HCT116 (cell line): Measurements from ENCODE around the gene STKLD1. TPM values are rescaled to one million over a fixed set of nuclear protein-coding genes. Genes with fewer than 3 reads are reported as not detected.

ENCODE experiments used
- ATAC-seq: fragments of 200-7000 bp; cut with Tn5 transposase; 2 replicates; pipeline ENCODE4 v1.9.1; 2020; ENCODE audit warnings: mild to moderate bottlenecking, moderate library complexity
- BruUV-seq: library from RNA; stranded (reverse); fragments of 400-500 nt; replicated peaks from 2 replicates; lab custom pipeline; 2021; lab: Mats Ljungman, UMichigan
- CTCF ChIA-PET: fragments of 300-600 bp; sonication (Branson Sonifier 250); formaldehyde crosslinking; loops from one replicate; lab custom pipeline; 2021; ENCODE audit warnings: antibody characterized with exemption; lab: Charles Lee
- POLR2A ChIA-PET: fragments of 300-600, 350-600 bp; sonication (Branson Sonifier 250); formaldehyde crosslinking; loops from one replicate; lab custom pipeline; 2021; ENCODE audit warnings: antibody characterized with exemption; lab: Charles Lee
- RAD21 ChIA-PET, 2 experiments: fragments of 300-600 bp; sonication (Branson Sonifier 250); formaldehyde crosslinking; loops; one replicate each; lab custom pipeline; 2023; ENCODE audit warnings: low total read pairs in 2 of 2; ENCODE audit not compliant: uncharacterized antibody in 2 of 2, unreplicated experiment in 2 of 2, low non-redundant PET in 1 of 2; lab: Charles Lee
- DNase-seq: peaks from one replicate; pipeline ENCODE4 v3.0.0-alpha.2; 2010; ENCODE audit warnings: low read depth, low spot score
- H2AFZ ChIP-seq: fragments of 200-600 bp; shearing (Covaris generic), sonication (generic); 2 replicates; pipeline ENCODE4 v1.6.1; 2017; ENCODE audit warnings: low read depth, mixed run types, mixed read lengths, antibody characterized with exemption, low read length; ENCODE audit not compliant: poor library complexity, severe bottlenecking
- H3K27ac ChIP-seq: 2 replicates; pipeline ENCODE4 v1.5.1; 2012; ENCODE audit warnings: low read depth, low read length
- H3K27me3 ChIP-seq: fragments of 200-600 bp; sonication (generic); 2 replicates; pipeline ENCODE4 v1.6.1; 2016; ENCODE audit warnings: mixed run types, low read length, mixed read lengths; ENCODE audit not compliant: insufficient read depth
- H3K36me3 ChIP-seq, 2 experiments: fragments of 200-500 bp in 1 of 2; fragments of 200-600 bp in 1 of 2; sonication (Bioruptor generic) in 1 of 2; sonication (generic) in 1 of 2; 2 replicates each; pipeline versions ENCODE4 v1.5.1 to v1.6.1; 2014 to 2016; ENCODE audit warnings: low read length in 2 of 2, inconsistent platforms in 1 of 2, mixed read lengths in 1 of 2, mixed run types in 1 of 2; ENCODE audit not compliant: insufficient read depth in 2 of 2, control insufficient read depth in 1 of 2
- H3K4me1 ChIP-seq, 2 experiments: fragments of 200-600 bp in 1 of 2; sonication (generic) in 1 of 2; 2 replicates each; pipeline versions ENCODE4 v1.5.1 to v1.6.1; 2012 to 2017; ENCODE audit warnings: low read length in 2 of 2, inconsistent platforms in 1 of 2, mild to moderate bottlenecking in 1 of 2, mixed read lengths in 1 of 2, mixed run types in 1 of 2, moderate library complexity in 1 of 2; ENCODE audit not compliant: insufficient read depth in 2 of 2, control insufficient read depth in 1 of 2
- H3K4me2 ChIP-seq: fragments of 200-600 bp; sonication (generic); 2 replicates; pipeline ENCODE4 v1.6.1; 2017; ENCODE audit warnings: mixed run types, low read length, mixed read lengths
- H3K4me3 ChIP-seq, 2 experiments: fragments of 200-600 bp in 1 of 2; sonication (generic) in 1 of 2; replicated peaks in 1 of 2; 2 replicates each; pipeline ENCODE4 v1.5.1; 2011 to 2016; ENCODE audit warnings: low read length in 2 of 2, control low read depth in 1 of 2, low read depth in 1 of 2, mild to moderate bottlenecking in 1 of 2, mixed read lengths in 1 of 2, mixed run types in 1 of 2
- H3K79me2 ChIP-seq: fragments of 200-600 bp; sonication (generic); 2 replicates; pipeline ENCODE4 v1.6.1; 2017; ENCODE audit warnings: mild to moderate bottlenecking, mixed run types, low read length, moderate library complexity, mixed read lengths; ENCODE audit not compliant: insufficient read depth
- H3K9ac ChIP-seq: fragments of 200-600 bp; sonication (generic); 2 replicates; pipeline ENCODE4 v1.6.1; 2016; ENCODE audit warnings: low read length, mixed read lengths
- H3K9me2 ChIP-seq: fragments of 200-600 bp; sonication (generic), shearing (Covaris generic); 2 replicates; pipeline ENCODE4 v1.6.1; 2017; ENCODE audit warnings: mixed run types, mild to moderate bottlenecking, moderate library complexity; ENCODE audit not compliant: insufficient read depth
- H3K9me3 ChIP-seq, 2 experiments: fragments of 200-500 bp in 1 of 2; fragments of 200-600 bp in 1 of 2; sonication (Bioruptor generic) in 1 of 2; sonication (generic) in 1 of 2; 2 replicates each; pipeline ENCODE4 v1.6.1; 2014 to 2017; ENCODE audit warnings: low read length in 2 of 2, mixed read lengths in 2 of 2, inconsistent platforms in 1 of 2, low read depth in 1 of 2, mild to moderate bottlenecking in 1 of 2, mixed run types in 1 of 2, moderate library complexity in 1 of 2; ENCODE audit not compliant: control insufficient read depth in 1 of 2, insufficient read depth in 1 of 2
- H4K20me1 ChIP-seq: fragments of 200-600 bp; sonication (generic), shearing (Covaris generic); 2 replicates; pipeline ENCODE4 v1.6.1; 2017; ENCODE audit warnings: mixed run types, mild to moderate bottlenecking, moderate library complexity; ENCODE audit not compliant: insufficient read depth
- ATF3 ChIP-seq: IDR thresholded peaks from 2 replicates; pipeline ENCODE4 v1.6.1; 2012
- CTCF ChIP-seq, 3 experiments: fragments of 200-600 bp in 1 of 3; sonication (generic) in 1 of 3; IDR thresholded peaks in 2 of 3; conservative IDR thresholded peaks in 1 of 3; 2 replicates each; pipeline ENCODE4 v1.5.1; 2012 to 2017; ENCODE audit warnings: low read depth in 2 of 3, low read length in 2 of 3, antibody characterized with exemption in 1 of 3, borderline replicate concordance in 1 of 3, control low read depth in 1 of 3, mild to moderate bottlenecking in 1 of 3, mixed read lengths in 1 of 3, mixed run types in 1 of 3, moderate library complexity in 1 of 3; ENCODE audit not compliant: insufficient read depth in 1 of 3
- FOSL1 ChIP-seq: IDR thresholded peaks from 2 replicates; pipeline ENCODE4 v1.6.1; 2012; ENCODE audit warnings: low read depth
- JUND ChIP-seq: IDR thresholded peaks from 2 replicates; pipeline ENCODE4 v1.6.1; 2012
- POLR2A ChIP-seq: IDR thresholded peaks from 2 replicates; pipeline ENCODE4 v1.7.0; 2011; ENCODE audit warnings: borderline replicate concordance; ENCODE audit not compliant: insufficient read depth, insufficient read length; ENCODE audit errors: extremely low read depth
- POLR2AphosphoS5 ChIP-seq: IDR thresholded peaks from 2 replicates; pipeline ENCODE4 v1.6.1; 2011; ENCODE audit warnings: mild to moderate bottlenecking, low read depth, low read length, moderate library complexity
- RAD21 ChIP-seq: IDR thresholded peaks from 2 replicates; pipeline ENCODE4 v1.6.1; 2012; ENCODE audit warnings: low read depth, mild to moderate bottlenecking
- REST ChIP-seq: IDR thresholded peaks from 2 replicates; pipeline ENCODE4 v1.6.1; 2012; ENCODE audit warnings: low read depth
- SIN3A ChIP-seq: IDR thresholded peaks from 2 replicates; pipeline ENCODE4 v1.6.1; 2012; ENCODE audit warnings: low read depth
- SP1 ChIP-seq: IDR thresholded peaks from 2 replicates; pipeline ENCODE4 v1.6.1; 2012; ENCODE audit warnings: low read depth
- SRF ChIP-seq: IDR thresholded peaks from 2 replicates; pipeline ENCODE4 v1.6.1; 2012; ENCODE audit warnings: low read depth
- TCF7L2 ChIP-seq: IDR thresholded peaks from 2 replicates; pipeline ENCODE4 v1.7.0; 2011; ENCODE audit warnings: borderline replicate concordance, inconsistent platforms; ENCODE audit not compliant: insufficient read depth, insufficient read length; ENCODE audit errors: extremely low read depth
- YY1 ChIP-seq: IDR thresholded peaks from 2 replicates; pipeline ENCODE4 v1.6.1; 2011; ENCODE audit warnings: low read length, low read depth, moderate library complexity, mild to moderate bottlenecking; ENCODE audit not compliant: insufficient replicate concordance; ENCODE audit errors: extremely low read depth
- ZFX ChIP-seq: fragments of 450-650 bp; IDR thresholded peaks from 2 replicates; pipeline ENCODE4 v1.6.1; 2017
- ZNF274 ChIP-seq: fragments of 200-500 bp; sonication (Bioruptor generic); IDR thresholded peaks from 2 replicates; pipeline ENCODE4 v1.6.1; 2014; ENCODE audit warnings: mild to moderate bottlenecking, low read depth, low read length, inconsistent platforms
- intact Hi-C: fragments of 100-400 bp; cut with micrococcal nuclease; formaldehyde crosslinking; loops from 2 replicates; pipeline ENCODE4 v1.10.0; 2022
- total RNA-seq: library from RNA; stranded (reverse); gene quantifications from one replicate; pipeline ENCODE4 v1.2.1, GENCODE V29; 2021; ENCODE audit not compliant: unreplicated experiment
- TF ChIP-seq, protein P1 (sequence below): IDR thresholded peaks from 2 replicates; pipeline ENCODE4 v1.6.1; 2012

Gene STKLD1
- total RNA-seq, 1 experiment from 2014 or later, result 0.37 TPM

DNA sequence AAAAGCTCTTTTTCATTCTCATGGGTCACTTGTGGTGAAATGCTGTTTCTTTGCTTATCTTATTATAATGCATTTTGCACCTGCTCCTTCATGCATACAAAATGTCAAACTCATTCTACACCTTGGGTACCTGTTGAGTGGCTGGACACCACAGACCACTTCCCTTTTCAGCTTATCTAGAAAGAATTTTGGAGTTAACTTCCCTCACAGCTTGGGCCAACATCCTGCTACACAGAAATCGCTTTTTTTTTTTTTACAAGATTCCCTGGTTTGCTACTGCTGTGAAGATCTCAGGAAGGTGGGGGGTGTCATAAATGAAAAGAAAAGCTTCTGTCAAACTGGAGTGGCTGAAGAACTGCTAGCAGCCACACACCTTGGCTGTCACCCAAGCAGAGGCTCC is 39.0 kb downstream of the STKLD1 start:
- peaks cover 7 to 21% of the 10 kb centered on the region in 2 experiments; a peak in 3 of 4 replicates for H3K4me1 ChIP-seq
- TF ChIP-seq JUND (no peak), ZFX (no peak), POLR2AphosphoS5 (no peak), ZNF274 (no peak), REST (no peak), RAD21 (no peak), YY1 (no peak), FOSL1 (no peak), ATF3 (no peak), CTCF (IDR thresholded peaks at IDR 0.05 in 2 of 3, conservative IDR thresholded peaks at IDR 0.05 in 1 of 3; ENCODE audit: borderline replicate concordance in 1 of 3, insufficient read depth in 1 of 3, low read depth in 2 of 3, low read length in 2 of 3) (no peak), POLR2A (no peak), SRF (no peak), SP1 (no peak), SIN3A (no peak), TCF7L2 (no peak)
- TF ChIP-seq, protein P1, sequence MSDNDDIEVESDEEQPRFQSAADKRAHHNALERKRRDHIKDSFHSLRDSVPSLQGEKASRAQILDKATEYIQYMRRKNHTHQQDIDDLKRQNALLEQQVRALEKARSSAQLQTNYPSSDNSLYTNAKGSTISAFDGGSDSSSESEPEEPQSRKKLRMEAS, result no peak
- H4K20me1 ChIP-seq, result no peaks in the 10 kb centered on the region
- no peak overlapping the region for H3K4me2 ChIP-seq
- no peak overlapping the region for H2AFZ ChIP-seq
- no TSS peak for BruUV-seq
- no peaks in the 10 kb centered on the region for H3K9me3 ChIP-seq
- no peak overlapping the region for H3K27ac ChIP-seq
- no peak for DNase-seq
- H3K79me2 ChIP-seq, result peaks cover 63% of the 10 kb centered on the region
- no peaks in the 10 kb centered on the region for H3K9me2 ChIP-seq
- intact Hi-C loops, result loop anchor here (5.0 kb wide), 1 partner anchor 47 kb away; no protein-coding TSS in a partner anchor
- no peaks in the 10 kb centered on the region for H3K27me3 ChIP-seq
- no peak for ATAC-seq
- CTCF ChIA-PET, result no interaction called here
- peaks cover 22 to 50% of the 10 kb centered on the region in 2 experiments; a peak in 2 of 4 replicates for H3K36me3 ChIP-seq
- POLR2A ChIA-PET, result no interaction called here
- no peak overlapping the region for H3K4me3 ChIP-seq
- RAD21 ChIA-PET, result no interaction called here
- H3K9ac ChIP-seq, result no peak overlapping the region
